ENCODE data around the gene NR5A1. TPM values are rescaled to one million over a fixed set of nuclear protein-coding genes. Genes with fewer than 3 reads are reported as not detected.

NR5A1 gene
- total RNA-seq, 4 donors from 2014 or later = not detected

- Histone ChIP-seq H3K4me1 (no peaks in the 10 kb centered on the region), H3K9me3 (no peaks in the 10 kb centered on the region), H3K36me3 (no peaks in the 10 kb centered on the region), H3K4me3 (no peak overlapping the region), H3K27ac (no peak overlapping the region), H3K27me3 (peaks cover 91% of the 10 kb centered on the region)
- TF ChIP-seq POLR2A (IDR thresholded peaks at IDR 0.05) (no peak), CTCF (IDR thresholded peaks at IDR 0.05) (no peak), POLR2AphosphoS5 (IDR thresholded peaks at IDR 0.05) (no peak), EP300 (IDR thresholded peaks at IDR 0.05) (no peak)
- 90% methylated on average over 6 of the region's 8 CpGs; no CpG with 5 or more reads in 1 of the 2 donors for whole genome bisulfite sequencing, 2 donors (ENCODE audit: low coverage in 1 of 2)
- ATAC-seq = no peak
Observed at GRCh38 chr9:124497441-124497840, 9.8 kb downstream of the NR5A1 start.

GRCh38 chr9:124496463-124496862, 10.7 kb downstream of the NR5A1 start:
- H3K36me3 ChIP-seq = no peaks in the 10 kb centered on the region
- TF ChIP-seq POLR2AphosphoS5 (IDR thresholded peaks at IDR 0.05) = no peak
- no peaks in the 10 kb centered on the region for H3K4me1 ChIP-seq
- no peak overlapping the region for H3K4me3 ChIP-seq
- H3K9me3 ChIP-seq = no peaks in the 10 kb centered on the region
- H3K27me3 ChIP-seq = peaks cover 91% of the 10 kb centered on the region
- ATAC-seq = no peak
- H3K27ac ChIP-seq = no peak overlapping the region
- WGBS, 2 donors (ENCODE audit: low coverage in 1 of 2) = 100% methylated on average over 1 of the region's 15 CpGs; no CpG with 5 or more reads in 1 of the 2 donors

- H3K36me3 ChIP-seq = no peaks in the 10 kb centered on the region
- H3K4me3 ChIP-seq = no peak overlapping the region
- H3K27me3 ChIP-seq = peaks cover 91% of the 10 kb centered on the region
- no peaks in the 10 kb centered on the region for H3K9me3 ChIP-seq
- no peak overlapping the region for H3K27ac ChIP-seq
- no peak for TF ChIP-seq CTCF (IDR thresholded peaks at IDR 0.05)
- TF ChIP-seq EP300 (IDR thresholded peaks at IDR 0.05) = no peak
- no peak for TF ChIP-seq POLR2AphosphoS5 (IDR thresholded peaks at IDR 0.05)
- no peak for TF ChIP-seq POLR2A (IDR thresholded peaks at IDR 0.05)
- no peaks in the 10 kb centered on the region for H3K4me1 ChIP-seq
- WGBS, 2 donors (ENCODE audit: low coverage in 1 of 2) = 83 to 95% methylated on average over 2 to 3 of the region's 3 CpGs
- no peak for ATAC-seq
Observed at GRCh38 chr9:124496075-124496449, 11.1 kb downstream of the NR5A1 start.

- WGBS, 2 donors (ENCODE audit: low coverage in 1 of 2) = 66 to 81% methylated on average over 10 to 13 of the region's 31 CpGs
Observed at GRCh38 chr9:124495126-124496074, 11.8 kb downstream of the NR5A1 start.

GRCh38 chr9:124493794-124494479, 13.3 kb downstream of the NR5A1 start:
- 75 to 88% methylated on average over 4 of the region's 18 CpGs for WGBS, 2 donors (ENCODE audit: low coverage in 1 of 2)
- H3K27me3 ChIP-seq = peaks cover 89% of the 10 kb centered on the region
- no peaks in the 10 kb centered on the region for H3K4me1 ChIP-seq
- H3K4me3 ChIP-seq = no peak overlapping the region
- H3K36me3 ChIP-seq = no peaks in the 10 kb centered on the region
- H3K27ac ChIP-seq = no peak overlapping the region
- H3K9me3 ChIP-seq = no peaks in the 10 kb centered on the region
- ATAC-seq = no peak
- TF ChIP-seq POLR2A (IDR thresholded peaks at IDR 0.05) (no peak), EP300 (IDR thresholded peaks at IDR 0.05) (no peak), CTCF (IDR thresholded peaks at IDR 0.05) (no peak), POLR2AphosphoS5 (IDR thresholded peaks at IDR 0.05) (no peak)

More at GRCh38 chr9:124495126-124496074, 11.8 kb downstream of the NR5A1 start:
- ATAC-seq = no peak
- Histone ChIP-seq H3K9me3 (no peaks in the 10 kb centered on the region), H3K4me1 (no peaks in the 10 kb centered on the region), H3K36me3 (no peaks in the 10 kb centered on the region), H3K27ac (no peak overlapping the region), H3K27me3 (peaks cover 91% of the 10 kb centered on the region), H3K4me3 (no peak overlapping the region)
- TF ChIP-seq EP300 (IDR thresholded peaks at IDR 0.05) (no peak), POLR2AphosphoS5 (IDR thresholded peaks at IDR 0.05) (no peak), POLR2A (IDR thresholded peaks at IDR 0.05) (no peak)

Measured in gastroesophageal sphincter (tissue), 4 donors.